ENCODE data around the gene LRG1. TPM values are rescaled to one million over a fixed set of nuclear protein-coding genes. Genes with fewer than 3 reads are reported as not detected.
"Not testable (repeated sequence)": the region's sequence is repeated elsewhere in the genome, so short reads cannot be mapped to it uniquely, and the experiment has no call there.

The LRG1 gene
- total RNA-seq, 1 donor, result not detected

DNA sequence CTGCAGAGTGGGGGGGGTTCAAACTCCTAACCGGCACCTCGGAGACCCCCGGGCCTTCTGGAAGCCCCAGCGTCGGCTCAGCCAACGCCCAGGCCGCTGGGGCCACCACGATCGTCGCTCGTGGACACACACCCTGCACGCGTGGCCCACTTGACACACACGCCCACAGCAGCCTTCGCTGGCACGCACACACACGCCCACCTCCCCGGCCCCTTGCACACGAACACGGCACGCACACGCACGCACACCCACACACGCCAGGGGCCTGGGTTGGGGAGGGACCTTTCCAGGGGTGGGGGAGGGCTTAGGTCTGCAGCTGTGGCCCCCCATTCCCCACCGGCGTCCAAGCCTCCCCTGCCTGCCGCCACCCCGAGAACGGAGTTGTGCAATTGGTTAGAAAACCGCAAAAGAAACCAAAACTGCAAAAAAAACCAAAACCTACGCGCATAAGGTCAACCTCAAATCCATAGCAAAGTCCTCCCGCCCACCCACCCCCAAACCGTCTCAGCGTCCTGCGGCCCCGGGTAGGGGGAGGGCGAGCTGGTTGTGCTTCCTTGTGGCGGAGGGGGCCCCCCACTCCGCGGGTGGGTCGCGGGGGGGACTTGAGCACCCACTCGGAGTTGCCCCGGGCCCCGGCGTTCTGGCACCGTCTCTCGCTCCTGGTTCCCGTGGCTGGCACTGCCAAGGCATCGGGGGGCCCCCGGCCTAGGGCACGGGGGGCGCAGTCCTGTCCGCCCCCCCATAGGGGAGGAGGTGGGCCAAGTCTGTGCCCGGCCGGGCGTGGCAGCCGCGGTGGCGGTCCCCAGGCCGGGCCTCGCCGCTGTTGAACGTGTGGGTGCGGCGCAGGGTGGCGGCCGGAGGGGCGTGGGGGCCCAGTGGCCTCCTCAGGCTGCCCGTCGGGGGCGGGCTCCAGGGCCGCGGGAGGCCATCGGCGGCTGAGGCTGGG lies 3.3 kb upstream of the LRG1 start:
- no peak for DNase-seq (ENCODE audit: insufficient read length, low spot score, missing footprints)
- H3K4me1 ChIP-seq (ENCODE audit: insufficient read depth, low read length), result no peaks in the 10 kb centered on the region
- peaks cover 4% of the 10 kb centered on the region for H3K27me3 ChIP-seq (ENCODE audit: insufficient read depth, low read length)
- TF ChIP-seq, protein P1, sequence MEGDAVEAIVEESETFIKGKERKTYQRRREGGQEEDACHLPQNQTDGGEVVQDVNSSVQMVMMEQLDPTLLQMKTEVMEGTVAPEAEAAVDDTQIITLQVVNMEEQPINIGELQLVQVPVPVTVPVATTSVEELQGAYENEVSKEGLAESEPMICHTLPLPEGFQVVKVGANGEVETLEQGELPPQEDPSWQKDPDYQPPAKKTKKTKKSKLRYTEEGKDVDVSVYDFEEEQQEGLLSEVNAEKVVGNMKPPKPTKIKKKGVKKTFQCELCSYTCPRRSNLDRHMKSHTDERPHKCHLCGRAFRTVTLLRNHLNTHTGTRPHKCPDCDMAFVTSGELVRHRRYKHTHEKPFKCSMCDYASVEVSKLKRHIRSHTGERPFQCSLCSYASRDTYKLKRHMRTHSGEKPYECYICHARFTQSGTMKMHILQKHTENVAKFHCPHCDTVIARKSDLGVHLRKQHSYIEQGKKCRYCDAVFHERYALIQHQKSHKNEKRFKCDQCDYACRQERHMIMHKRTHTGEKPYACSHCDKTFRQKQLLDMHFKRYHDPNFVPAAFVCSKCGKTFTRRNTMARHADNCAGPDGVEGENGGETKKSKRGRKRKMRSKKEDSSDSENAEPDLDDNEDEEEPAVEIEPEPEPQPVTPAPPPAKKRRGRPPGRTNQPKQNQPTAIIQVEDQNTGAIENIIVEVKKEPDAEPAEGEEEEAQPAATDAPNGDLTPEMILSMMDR (IDR thresholded peaks at IDR 0.05; ENCODE audit: extremely low read depth, low read depth, low read length), result no peak
- no peak overlapping the region for H3K4me2 ChIP-seq (ENCODE audit: insufficient read depth, low read length)
- H2AFZ ChIP-seq (ENCODE audit: low read length), result no peak overlapping the region
- H4K20me1 ChIP-seq (ENCODE audit: insufficient read depth, low read length), result no peaks in the 10 kb centered on the region
- H3K9me3 ChIP-seq (ENCODE audit: low read depth, low read length), result peaks cover 3% of the 10 kb centered on the region
- H3K79me2 ChIP-seq (ENCODE audit: insufficient read depth, low read length), result no peaks in the 10 kb centered on the region
- no peak overlapping the region for H3K4me3 ChIP-seq (ENCODE audit: insufficient read depth, low read length)
- no peak overlapping the region for H3K27ac ChIP-seq (ENCODE audit: low read depth, low read length)
- no peaks in the 10 kb centered on the region for H3K36me3 ChIP-seq (ENCODE audit: insufficient read depth, low read length)

DNA sequence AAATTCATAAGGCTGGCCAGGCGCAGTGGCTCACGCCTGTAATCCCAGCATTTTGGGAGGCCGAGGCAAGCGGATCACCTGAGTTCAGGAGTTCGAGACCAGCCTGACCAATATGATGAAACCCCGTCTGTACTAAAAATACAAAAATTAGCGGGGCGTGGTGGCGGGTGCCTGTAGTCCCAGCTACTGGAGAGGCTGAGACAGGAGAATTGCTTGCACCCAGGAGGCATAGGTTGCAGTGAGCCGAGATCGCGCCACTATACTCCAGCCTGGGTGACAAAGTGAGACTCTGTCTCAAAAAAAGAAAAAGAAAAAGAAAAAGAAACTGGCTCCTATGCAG lies 1.9 kb upstream of the LRG1 start:
- H3K27ac ChIP-seq (ENCODE audit: low read depth, low read length); DNase-seq (ENCODE audit: insufficient read length, low spot score, missing footprints): not testable (repeated sequence)
- peaks cover 10% of the 10 kb centered on the region for H3K27me3 ChIP-seq (ENCODE audit: insufficient read depth, low read length)

DNA sequence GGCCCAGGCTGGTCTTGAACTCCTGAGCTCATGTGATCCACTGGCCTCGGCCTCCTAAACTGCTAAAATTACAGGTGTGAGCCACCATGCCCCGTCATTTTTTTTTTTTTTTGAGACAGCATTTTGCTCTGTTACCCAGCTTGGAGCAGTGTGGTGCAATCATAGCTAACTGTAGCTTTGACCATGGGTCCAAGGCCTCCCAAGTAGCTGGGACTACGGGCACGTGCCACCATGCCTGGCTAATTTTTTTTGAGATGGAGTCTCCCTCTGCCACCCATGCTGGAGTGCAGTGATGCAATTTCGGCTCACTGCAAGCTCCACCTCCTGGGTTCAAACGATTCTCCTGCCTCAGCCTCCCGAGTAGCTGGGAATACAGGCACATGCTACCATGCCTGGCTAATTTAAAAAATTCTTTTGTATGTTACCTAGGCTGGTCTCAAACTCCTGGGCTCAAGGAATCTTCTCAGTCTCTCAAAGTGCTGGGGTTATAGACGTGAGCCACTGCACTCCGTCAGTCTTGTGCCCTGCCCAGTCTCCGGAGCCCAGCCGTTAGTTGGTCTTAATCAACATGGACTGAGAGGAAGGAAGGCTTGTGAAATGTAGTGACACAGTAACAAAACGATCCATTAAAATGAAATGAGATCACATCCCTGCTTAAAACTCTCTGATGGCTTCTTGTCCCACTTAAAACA lies 1.4 kb upstream of the LRG1 start:
- H3K27ac ChIP-seq (ENCODE audit: low read depth, low read length), result no peak overlapping the region

More for the DNA sequence above, 1.9 kb upstream of the LRG1 start:
- H3K4me3 ChIP-seq (ENCODE audit: insufficient read depth, low read length); H3K79me2 ChIP-seq (ENCODE audit: insufficient read depth, low read length); H2AFZ ChIP-seq (ENCODE audit: low read length); H3K4me1 ChIP-seq (ENCODE audit: insufficient read depth, low read length); H3K36me3 ChIP-seq (ENCODE audit: insufficient read depth, low read length); H4K20me1 ChIP-seq (ENCODE audit: insufficient read depth, low read length); H3K9me3 ChIP-seq (ENCODE audit: low read depth, low read length); H3K4me2 ChIP-seq (ENCODE audit: insufficient read depth, low read length): not testable (repeated sequence)

DNA sequence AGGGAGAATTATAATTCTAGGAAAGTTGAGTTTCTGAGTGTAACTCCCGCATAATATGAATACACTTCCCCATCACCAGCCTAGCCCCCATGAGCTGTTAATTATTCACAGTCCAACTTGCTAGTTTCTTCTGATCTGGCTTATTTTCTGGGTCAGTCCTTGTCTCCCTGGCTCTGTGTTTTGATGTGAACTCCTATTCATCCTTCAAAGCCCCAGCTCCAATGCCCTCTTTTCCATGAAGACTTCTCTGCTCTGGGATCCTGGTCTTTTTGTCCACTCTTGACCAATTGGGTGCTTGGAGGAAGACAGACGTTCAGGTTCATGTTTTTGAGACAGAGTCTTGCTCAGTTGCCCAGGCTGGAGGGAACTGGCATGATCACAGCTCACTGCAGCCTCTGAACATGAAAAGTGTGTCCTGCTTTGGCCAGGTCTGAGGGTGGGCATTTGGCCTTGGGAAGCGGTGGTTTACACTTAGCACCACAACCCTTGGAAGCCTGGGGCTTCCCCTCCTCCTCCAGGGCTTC lies 605 bp downstream of the LRG1 start:
- Histone ChIP-seq H3K36me3 (ENCODE audit: insufficient read depth, low read length) (no peaks in the 10 kb centered on the region), H2AFZ (ENCODE audit: low read length) (no peak overlapping the region), H3K4me2 (ENCODE audit: insufficient read depth, low read length) (no peak overlapping the region), H3K9me3 (ENCODE audit: low read depth, low read length) (peaks cover 3% of the 10 kb centered on the region), H3K4me3 (ENCODE audit: insufficient read depth, low read length) (no peak overlapping the region), H3K27me3 (ENCODE audit: insufficient read depth, low read length) (peaks cover 18% of the 10 kb centered on the region), H4K20me1 (ENCODE audit: insufficient read depth, low read length) (no peaks in the 10 kb centered on the region), H3K27ac (ENCODE audit: low read depth, low read length) (no peak overlapping the region), H3K79me2 (ENCODE audit: insufficient read depth, low read length) (no peaks in the 10 kb centered on the region), H3K4me1 (ENCODE audit: insufficient read depth, low read length) (no peaks in the 10 kb centered on the region)
- TF ChIP-seq, protein P1 (IDR thresholded peaks at IDR 0.05; ENCODE audit: extremely low read depth, low read depth, low read length), result no peak
- DNase-seq (ENCODE audit: insufficient read length, low spot score, missing footprints), result no peak

More for the DNA sequence above, 1.4 kb upstream of the LRG1 start:
- TF ChIP-seq, protein P1 (IDR thresholded peaks at IDR 0.05; ENCODE audit: extremely low read depth, low read depth, low read length), result no peak
- Histone ChIP-seq H4K20me1 (ENCODE audit: insufficient read depth, low read length) (no peaks in the 10 kb centered on the region), H3K79me2 (ENCODE audit: insufficient read depth, low read length) (no peaks in the 10 kb centered on the region), H3K4me3 (ENCODE audit: insufficient read depth, low read length) (no peak overlapping the region), H3K9me3 (ENCODE audit: low read depth, low read length) (peaks cover 3% of the 10 kb centered on the region), H3K4me2 (ENCODE audit: insufficient read depth, low read length) (no peak overlapping the region), H3K36me3 (ENCODE audit: insufficient read depth, low read length) (no peaks in the 10 kb centered on the region), H2AFZ (ENCODE audit: low read length) (no peak overlapping the region), H3K27me3 (ENCODE audit: insufficient read depth, low read length) (peaks cover 10% of the 10 kb centered on the region), H3K4me1 (ENCODE audit: insufficient read depth, low read length) (no peaks in the 10 kb centered on the region)
- no peak for DNase-seq (ENCODE audit: insufficient read length, low spot score, missing footprints)
